ENCODE data around the gene TRIO.

TRIO gene

GRCh38 chr5:14231156-14231555 lies 88.0 kb downstream of the TRIO start:
- H3K4me3 ChIP-seq (ENCODE audit: low read depth, low read length) = no peak overlapping the region
- TF ChIP-seq CTCF (IDR thresholded peaks at IDR 0.05; ENCODE audit: low read depth, low read length, missing control alignments) = no peak
- in situ Hi-C loops (cut with HindIII; ENCODE audit: low sequenced_read_pairs) = loop anchor here (10.0 kb wide), 1 partner anchor 56 kb away; no protein-coding TSS in a partner anchor
- DNase-seq (ENCODE audit: low read depth) = no peak

GRCh38 chr5:14231890-14232289 lies 88.7 kb downstream of the TRIO start:
- DNase-seq (ENCODE audit: low read depth) = no peak
- no peak for TF ChIP-seq CTCF (IDR thresholded peaks at IDR 0.05; ENCODE audit: low read depth, low read length, missing control alignments)
- H3K4me3 ChIP-seq (ENCODE audit: low read depth, low read length) = no peak overlapping the region
- in situ Hi-C loops (cut with HindIII; ENCODE audit: low sequenced_read_pairs) = loop anchor here (10.0 kb wide), 1 partner anchor 57 kb away; no protein-coding TSS in a partner anchor

GRCh38 chr5:14234204-14234603 lies 91.1 kb downstream of the TRIO start:
- no peak for TF ChIP-seq CTCF (IDR thresholded peaks at IDR 0.05; ENCODE audit: low read depth, low read length, missing control alignments)
- in situ Hi-C loops (cut with HindIII; ENCODE audit: low sequenced_read_pairs) = loop anchor here (10.0 kb wide), 1 partner anchor 59 kb away; no protein-coding TSS in a partner anchor
- DNase-seq (ENCODE audit: low read depth) = no peak
- H3K4me3 ChIP-seq (ENCODE audit: low read depth, low read length) = no peak overlapping the region

- no peak for TF ChIP-seq CTCF (IDR thresholded peaks at IDR 0.05; ENCODE audit: low read depth, low read length, missing control alignments)
- H3K4me3 ChIP-seq (ENCODE audit: low read depth, low read length) = no peak overlapping the region
- DNase-seq (ENCODE audit: low read depth) = no peak
- in situ Hi-C loops (cut with HindIII; ENCODE audit: low sequenced_read_pairs) = loop anchor here (10.0 kb wide), 1 partner anchor 61 kb away; no protein-coding TSS in a partner anchor
These were observed 92.7 kb downstream of the TRIO start for GRCh38 chr5:14235872-14236271.

GRCh38 chr5:14236757-14237156 lies 93.6 kb downstream of the TRIO start:
- no peak for TF ChIP-seq CTCF (IDR thresholded peaks at IDR 0.05; ENCODE audit: low read depth, low read length, missing control alignments)
- in situ Hi-C loops (cut with HindIII; ENCODE audit: low sequenced_read_pairs) = loop anchor here (10.0 kb wide), 1 partner anchor 62 kb away; no protein-coding TSS in a partner anchor
- no peak for DNase-seq (ENCODE audit: low read depth)
- H3K4me3 ChIP-seq (ENCODE audit: low read depth, low read length) = no peak overlapping the region

- DNase-seq (ENCODE audit: low read depth) = no peak
- TF ChIP-seq CTCF (IDR thresholded peaks at IDR 0.05; ENCODE audit: low read depth, low read length, missing control alignments) = no peak
- no peak overlapping the region for H3K4me3 ChIP-seq (ENCODE audit: low read depth, low read length)
- in situ Hi-C loops (cut with HindIII; ENCODE audit: low sequenced_read_pairs) = loop anchor here (10.0 kb wide), 1 partner anchor 63 kb away; no protein-coding TSS in a partner anchor
These were observed 94.4 kb downstream of the TRIO start for GRCh38 chr5:14237317-14238086.

All from astrocyte of the cerebellum (primary cell).